ENCODE results near the gene SLAIN1. TPM values are rescaled to one million over a fixed set of nuclear protein-coding genes. Genes with fewer than 3 reads are reported as not detected.
"Not testable (repeated sequence)": the region's sequence is repeated elsewhere in the genome, so short reads cannot be mapped to it uniquely, and the experiment has no call there.

The SLAIN1 gene
- total and polyA plus RNA-seq, 2 of the 4 experiments (the other 2 are of a cell fraction): 0.29 to 0.36 TPM

DNA sequence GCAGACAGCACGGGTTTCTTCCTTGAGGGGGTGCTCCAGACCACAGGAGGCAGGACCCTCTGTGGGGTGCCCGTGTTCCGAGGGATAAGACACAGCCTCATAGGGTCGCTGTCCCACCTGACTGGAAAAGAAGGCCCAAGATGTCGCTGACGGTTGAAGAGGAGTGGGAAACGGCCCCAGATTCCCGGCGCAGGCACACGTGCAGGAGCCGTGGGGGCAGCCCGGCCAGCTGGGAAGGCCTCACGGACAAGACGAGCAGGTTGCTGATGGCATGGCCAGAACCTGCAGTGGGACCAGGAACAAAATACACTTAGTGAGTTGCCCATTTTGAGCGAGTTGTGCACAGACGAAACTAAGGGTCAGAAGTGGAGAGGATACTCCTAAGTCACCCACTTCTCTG lies 35.2 kb upstream of the SLAIN1 start:
- H4K5ac ChIP-seq (ENCODE audit: low read depth, low read length); dilution Hi-C loops (cut with HindIII; ENCODE audit: low sequenced_read_pairs, unreplicated experiment); H3K4me3 ChIP-seq (ENCODE audit: insufficient read depth, low read depth, low read length): not testable (repeated sequence)

DNA sequence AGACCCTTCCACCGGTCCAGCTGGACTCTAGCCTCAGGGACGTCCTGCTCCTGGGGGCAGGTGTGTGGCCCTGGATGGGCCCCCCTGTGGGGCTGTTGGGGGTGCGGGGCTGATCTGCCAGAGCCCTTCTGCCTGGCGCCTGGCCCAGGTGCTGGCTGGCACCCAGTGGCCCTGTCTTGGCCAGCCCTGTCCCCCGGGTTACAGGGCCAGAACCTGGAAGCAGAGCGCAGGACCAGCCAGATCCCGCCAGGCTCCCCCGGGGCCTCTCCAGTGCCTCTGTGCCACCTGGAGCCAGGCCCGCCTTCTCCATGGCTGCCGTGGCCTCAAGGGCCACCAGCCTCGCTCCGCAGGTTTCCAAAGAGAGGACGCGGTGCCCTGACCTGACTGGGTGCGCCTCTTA lies 34.7 kb upstream of the SLAIN1 start:
- H3K9ac ChIP-seq (ENCODE audit: low read depth, low read length); H4K5ac ChIP-seq (ENCODE audit: low read depth, low read length); H4K20me1 ChIP-seq (ENCODE audit: insufficient read depth, low read length); DNase-seq; H2BK120ac ChIP-seq (ENCODE audit: low read depth, low read length); POLR2A ChIA-PET (ENCODE audit: unreplicated experiment); H2BK15ac ChIP-seq (ENCODE audit: low read depth, low read length); H2AK5ac ChIP-seq (ENCODE audit: low read depth, low read length); H3K27me3 ChIP-seq (ENCODE audit: control insufficient read depth, insufficient read depth, low read length); H3K9me1 ChIP-seq (ENCODE audit: insufficient read depth, low read length); H2AK9ac ChIP-seq (replicated peaks; ENCODE audit: low read depth, low read length, poor library complexity); dilution Hi-C loops (cut with HindIII; ENCODE audit: low sequenced_read_pairs, unreplicated experiment); H3K4me2 ChIP-seq (ENCODE audit: low read depth, low read length); H3K79me1 ChIP-seq (ENCODE audit: low read depth in 1 of 2, low read length in 2 of 2); ATAC-seq (ENCODE audit: low read depth); intact Hi-C loops (cut with micrococcal nuclease); H3K56ac ChIP-seq (ENCODE audit: extremely low read depth, insufficient read depth, low read length); H3K4ac ChIP-seq (ENCODE audit: low read depth, low read length); H3K27ac ChIP-seq (ENCODE audit: insufficient read depth, low read length); H3K9me3 ChIP-seq (ENCODE audit: control insufficient read depth, insufficient read depth, low read length); H2AFZ ChIP-seq (replicated peaks; ENCODE audit: low read length, poor library complexity); H3K14ac ChIP-seq (replicated peaks; ENCODE audit: low read depth, low read length); CTCF ChIA-PET; H3K36me3 ChIP-seq (ENCODE audit: control insufficient read depth, insufficient read depth, low read length); H3K23ac ChIP-seq (ENCODE audit: low read depth, low read length); H3K4me3 ChIP-seq (ENCODE audit: insufficient read depth, low read depth, low read length); H3K4me1 ChIP-seq (ENCODE audit: control insufficient read depth, insufficient read depth, low read length); in situ Hi-C loops (cut with MboI; ENCODE audit: low sequenced_read_pairs); H2BK5ac ChIP-seq (ENCODE audit: low read depth, low read length, poor library complexity, severe bottlenecking); H4K8ac ChIP-seq (ENCODE audit: low read depth in 2 of 2, low read length in 2 of 2); BruUV-seq (replicated peaks); H3K18ac ChIP-seq (ENCODE audit: low read depth, low read length); H2BK20ac ChIP-seq (ENCODE audit: low read depth, low read length); H4K91ac ChIP-seq (ENCODE audit: insufficient read depth, low read depth, low read length): not testable (repeated sequence)
- WGBS, 2 experiments (ENCODE audit: extremely low coverage in 2 of 2, insufficient read length in 1 of 2): no CpG with 5 or more reads among the region's 15 CpGs

More for the DNA sequence above, 35.2 kb upstream of the SLAIN1 start:
- H3K9me1 ChIP-seq (ENCODE audit: insufficient read depth, low read length); H3K4ac ChIP-seq (ENCODE audit: low read depth, low read length); H2BK15ac ChIP-seq (ENCODE audit: low read depth, low read length); CTCF ChIA-PET; H4K91ac ChIP-seq (ENCODE audit: insufficient read depth, low read depth, low read length); intact Hi-C loops (cut with micrococcal nuclease); H3K9me3 ChIP-seq (ENCODE audit: control insufficient read depth, insufficient read depth, low read length); H3K79me1 ChIP-seq (ENCODE audit: low read depth in 1 of 2, low read length in 2 of 2); POLR2A ChIA-PET (ENCODE audit: unreplicated experiment); H2AFZ ChIP-seq (replicated peaks; ENCODE audit: low read length, poor library complexity); H3K36me3 ChIP-seq (ENCODE audit: control insufficient read depth, insufficient read depth, low read length); ATAC-seq (ENCODE audit: low read depth); H3K23ac ChIP-seq (ENCODE audit: low read depth, low read length); H2BK120ac ChIP-seq (ENCODE audit: low read depth, low read length); H3K18ac ChIP-seq (ENCODE audit: low read depth, low read length); H3K9ac ChIP-seq (ENCODE audit: low read depth, low read length); BruUV-seq (replicated peaks); H4K8ac ChIP-seq (ENCODE audit: low read depth in 2 of 2, low read length in 2 of 2); H3K56ac ChIP-seq (ENCODE audit: extremely low read depth, insufficient read depth, low read length); H3K14ac ChIP-seq (replicated peaks; ENCODE audit: low read depth, low read length); H2BK20ac ChIP-seq (ENCODE audit: low read depth, low read length); DNase-seq; H3K27me3 ChIP-seq (ENCODE audit: control insufficient read depth, insufficient read depth, low read length); in situ Hi-C loops (cut with MboI; ENCODE audit: low sequenced_read_pairs); H2AK5ac ChIP-seq (ENCODE audit: low read depth, low read length); H3K4me2 ChIP-seq (ENCODE audit: low read depth, low read length); H2AK9ac ChIP-seq (replicated peaks; ENCODE audit: low read depth, low read length, poor library complexity); H4K20me1 ChIP-seq (ENCODE audit: insufficient read depth, low read length); H3K4me1 ChIP-seq (ENCODE audit: control insufficient read depth, insufficient read depth, low read length); H2BK5ac ChIP-seq (ENCODE audit: low read depth, low read length, poor library complexity, severe bottlenecking); H3K27ac ChIP-seq (ENCODE audit: insufficient read depth, low read length): not testable (repeated sequence)
- 81% methylated on average over 5 of the region's 16 CpGs; no CpG with 5 or more reads in 1 of the 2 experiments for WGBS, 2 experiments (ENCODE audit: extremely low coverage in 2 of 2, insufficient read length in 1 of 2)
